Colonic mucosa (tissue), 4 donors: ENCODE results near the gene ITFG1. TPM values are rescaled to one million over a fixed set of nuclear protein-coding genes. Genes with fewer than 3 reads are reported as not detected.
"Not testable (repeated sequence)": the region's sequence is repeated elsewhere in the genome, so short reads cannot be mapped to it uniquely, and the experiment has no call there.

Experiments
- DNase-seq: peaks from one replicate; pipeline ENCODE4 v3.0.0-alpha.2; 2020
- H3K27ac ChIP-seq: fragments of 200-600 bp; one replicate; pipeline ENCODE4 v1.8.0; 2021
- H3K27me3 ChIP-seq: fragments of 200-600 bp; one replicate; pipeline ENCODE4 v1.8.0; 2021
- H3K36me3 ChIP-seq: fragments of 200-600 bp; one replicate; pipeline ENCODE4 v1.8.0; 2021
- H3K4me1 ChIP-seq: fragments of 200-600 bp; one replicate; pipeline ENCODE4 v1.8.0; 2021; ENCODE audit warnings: mild to moderate bottlenecking
- H3K4me3 ChIP-seq: fragments of 200-600 bp; one replicate; pipeline ENCODE4 v1.8.0; 2021
- H3K9ac ChIP-seq, 2 donors: one replicate each; pipeline ENCODE4 v1.7.0; 2013; ENCODE audit warnings: control low read depth in 2 of 2, low read depth in 2 of 2, low read length in 2 of 2
- H3K9me3 ChIP-seq: fragments of 200-600 bp; one replicate; pipeline ENCODE4 v1.8.0; 2021
- intact Hi-C: fragments of 100-400 bp; cut with DNase I; formaldehyde crosslinking; loops from one replicate; pipeline ENCODE4 v1.14.1; 2022
- total RNA-seq, 2 donors: library from RNA; stranded (reverse); fragmentation: NEBNext Ultra II Directional in 1 of 2; extraction: Animal tissue kit (Norgen Biotek cat#: 25700) in 1 of 2; gene quantifications; one replicate each; pipeline ENCODE4 v1.2.1, GENCODE V29; 2021
- TF ChIP-seq, protein P1 (sequence below): fragments of 200-600 bp; IDR thresholded peaks from one replicate; pipeline ENCODE4 v1.8.0; 2022; ENCODE audit warnings: antibody characterized with exemption, mild to moderate bottlenecking
- donor health status: healthy.
- donor health status: DM: no; HTN: no; CAD: no.
- donor health status: DM: no; HTN: no; CAD: no.

The ITFG1 gene
- total RNA-seq, 2 donors from 2014 or later: 45.9 to 92.0 TPM

DNA sequence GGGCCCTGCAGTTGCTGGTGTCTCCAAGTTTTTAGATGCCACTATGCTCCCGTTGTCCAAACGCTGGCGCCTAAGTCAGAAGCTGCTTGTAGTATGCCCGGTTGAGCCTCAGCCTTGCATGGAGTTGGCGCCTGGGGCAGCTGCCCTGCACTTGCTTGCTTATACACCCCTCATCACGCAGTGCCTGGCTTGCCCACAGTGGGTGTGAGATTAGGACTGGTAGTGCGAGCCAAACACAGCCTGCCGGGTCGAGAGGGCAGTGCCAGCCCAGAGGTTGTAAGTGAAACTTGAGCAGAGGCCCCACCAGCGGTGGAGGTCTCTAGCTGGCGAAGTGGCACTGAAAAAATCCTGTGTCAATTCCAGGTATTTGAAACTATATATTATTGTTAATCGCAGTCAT lies 90.3 kb downstream of the ITFG1 start:
- no peaks in the 10 kb centered on the region for H3K36me3 ChIP-seq
- H3K4me3 ChIP-seq: no peak overlapping the region
- H3K9ac ChIP-seq: no peak overlapping the region
- H3K9me3 ChIP-seq: no peaks in the 10 kb centered on the region
- DNase-seq: no peak
- no peak overlapping the region for H3K27ac ChIP-seq
- no peaks in the 10 kb centered on the region for H3K4me1 ChIP-seq
- TF ChIP-seq, protein P1, sequence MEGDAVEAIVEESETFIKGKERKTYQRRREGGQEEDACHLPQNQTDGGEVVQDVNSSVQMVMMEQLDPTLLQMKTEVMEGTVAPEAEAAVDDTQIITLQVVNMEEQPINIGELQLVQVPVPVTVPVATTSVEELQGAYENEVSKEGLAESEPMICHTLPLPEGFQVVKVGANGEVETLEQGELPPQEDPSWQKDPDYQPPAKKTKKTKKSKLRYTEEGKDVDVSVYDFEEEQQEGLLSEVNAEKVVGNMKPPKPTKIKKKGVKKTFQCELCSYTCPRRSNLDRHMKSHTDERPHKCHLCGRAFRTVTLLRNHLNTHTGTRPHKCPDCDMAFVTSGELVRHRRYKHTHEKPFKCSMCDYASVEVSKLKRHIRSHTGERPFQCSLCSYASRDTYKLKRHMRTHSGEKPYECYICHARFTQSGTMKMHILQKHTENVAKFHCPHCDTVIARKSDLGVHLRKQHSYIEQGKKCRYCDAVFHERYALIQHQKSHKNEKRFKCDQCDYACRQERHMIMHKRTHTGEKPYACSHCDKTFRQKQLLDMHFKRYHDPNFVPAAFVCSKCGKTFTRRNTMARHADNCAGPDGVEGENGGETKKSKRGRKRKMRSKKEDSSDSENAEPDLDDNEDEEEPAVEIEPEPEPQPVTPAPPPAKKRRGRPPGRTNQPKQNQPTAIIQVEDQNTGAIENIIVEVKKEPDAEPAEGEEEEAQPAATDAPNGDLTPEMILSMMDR: no peak
- intact Hi-C loops: no loop called here
- no peaks in the 10 kb centered on the region for H3K27me3 ChIP-seq

DNA sequence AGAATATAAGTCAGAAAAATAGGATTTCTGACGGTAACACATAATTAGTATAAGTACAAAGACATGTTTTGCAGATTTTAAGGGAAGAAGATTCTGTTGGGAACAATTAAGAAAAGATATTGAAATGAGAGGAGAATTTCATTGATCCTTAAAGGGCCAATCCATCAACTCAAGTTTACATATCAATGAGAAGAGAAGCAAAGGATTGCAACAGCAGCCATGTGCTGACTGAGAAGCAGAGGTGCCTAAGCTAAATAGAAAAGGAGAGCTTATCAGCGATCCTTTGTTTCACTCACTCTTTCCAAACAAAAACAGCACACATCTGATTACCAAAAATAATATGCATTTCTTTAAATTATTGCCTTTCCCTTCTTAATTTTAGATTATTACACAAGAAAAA lies 94.6 kb downstream of the ITFG1 start:
- Histone ChIP-seq H3K27ac (no peak overlapping the region), H3K4me1 (no peaks in the 10 kb centered on the region), H3K27me3 (no peaks in the 10 kb centered on the region), H3K4me3 (no peak overlapping the region), H3K9me3 (no peaks in the 10 kb centered on the region), H3K36me3 (no peaks in the 10 kb centered on the region), H3K9ac (no peak overlapping the region)
- intact Hi-C loops: no loop called here
- TF ChIP-seq, protein P1: no peak
- no peak for DNase-seq

DNA sequence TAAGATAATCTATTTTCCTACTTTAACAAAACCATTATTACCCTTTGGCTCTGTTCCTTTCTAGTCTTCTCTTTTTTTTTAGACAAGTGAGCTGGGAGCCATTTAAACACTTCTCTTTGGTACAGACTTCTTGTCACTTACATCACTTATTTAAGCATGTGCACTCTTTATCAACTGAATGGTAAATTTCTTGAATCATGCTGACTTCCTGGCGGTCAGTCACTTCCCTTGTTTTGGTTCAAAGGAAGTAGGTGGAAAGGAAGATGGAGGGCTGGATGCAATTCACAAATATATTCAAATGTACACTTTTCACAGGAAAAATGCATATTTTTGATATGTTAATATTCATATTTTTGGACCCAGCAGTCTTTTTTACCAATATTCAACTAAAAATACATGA lies 97.1 kb downstream of the ITFG1 start:
- H3K27me3 ChIP-seq: no peaks in the 10 kb centered on the region
- H3K36me3 ChIP-seq: no peaks in the 10 kb centered on the region
- intact Hi-C loops: no loop called here
- DNase-seq: no peak
- H3K9me3 ChIP-seq: no peaks in the 10 kb centered on the region
- TF ChIP-seq, protein P1: no peak
- H3K4me3 ChIP-seq: no peak overlapping the region
- H3K9ac ChIP-seq: no peak overlapping the region
- no peaks in the 10 kb centered on the region for H3K4me1 ChIP-seq
- H3K27ac ChIP-seq: no peak overlapping the region

DNA sequence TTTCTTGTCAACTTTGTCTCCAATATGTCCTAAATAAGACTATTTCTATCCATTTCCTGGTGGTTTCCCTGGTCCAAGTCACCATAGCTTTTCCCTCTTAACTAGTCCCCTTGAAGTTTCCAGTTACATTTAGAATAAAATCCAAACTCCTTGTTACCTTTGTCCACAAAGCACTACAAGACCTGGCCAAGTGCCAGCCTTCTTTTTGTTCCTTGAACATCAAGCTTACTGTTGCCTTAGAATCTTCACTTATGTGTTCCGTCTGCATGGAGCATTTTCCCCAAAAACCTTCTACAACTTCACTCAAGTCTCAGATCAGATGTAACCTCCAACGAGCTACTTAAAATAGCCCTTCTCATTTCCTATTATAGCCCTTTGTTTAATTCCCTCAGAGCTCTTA lies 101.4 kb downstream of the ITFG1 start:
- Histone ChIP-seq H3K27me3 (no peaks in the 10 kb centered on the region), H3K4me3 (no peak overlapping the region), H3K9ac (no peak overlapping the region), H3K4me1 (no peaks in the 10 kb centered on the region), H3K9me3 (no peaks in the 10 kb centered on the region), H3K27ac (no peak overlapping the region), H3K36me3 (no peaks in the 10 kb centered on the region)
- intact Hi-C loops: no loop called here
- no peak for DNase-seq
- TF ChIP-seq, protein P1: no peak

DNA sequence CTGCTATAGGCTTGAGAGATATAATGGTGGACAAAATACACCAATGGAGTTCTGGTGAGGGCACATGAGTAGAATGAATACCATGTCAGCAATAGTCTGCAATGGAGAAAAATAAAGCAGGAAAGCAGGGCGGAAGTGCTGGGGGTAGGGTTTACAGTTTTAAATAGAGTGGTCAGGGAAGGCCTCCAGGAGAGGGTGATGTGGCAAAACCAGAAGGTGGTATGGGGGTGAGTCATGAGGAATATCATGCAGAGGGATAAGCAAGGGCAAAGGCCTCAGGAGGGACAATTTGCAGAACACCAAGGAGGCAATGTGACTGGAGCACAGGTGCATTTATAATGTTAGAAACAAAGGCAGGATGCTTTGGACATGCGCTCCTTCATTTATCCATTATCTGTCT lies 102.0 kb downstream of the ITFG1 start:
- H3K4me3 ChIP-seq: no peak overlapping the region
- H3K27ac ChIP-seq: no peak overlapping the region
- intact Hi-C loops: no loop called here
- H3K27me3 ChIP-seq: no peaks in the 10 kb centered on the region
- DNase-seq: no peak
- no peaks in the 10 kb centered on the region for H3K4me1 ChIP-seq
- H3K9ac ChIP-seq: no peak overlapping the region
- no peaks in the 10 kb centered on the region for H3K9me3 ChIP-seq
- H3K36me3 ChIP-seq: no peaks in the 10 kb centered on the region
- TF ChIP-seq, protein P1: no peak

DNA sequence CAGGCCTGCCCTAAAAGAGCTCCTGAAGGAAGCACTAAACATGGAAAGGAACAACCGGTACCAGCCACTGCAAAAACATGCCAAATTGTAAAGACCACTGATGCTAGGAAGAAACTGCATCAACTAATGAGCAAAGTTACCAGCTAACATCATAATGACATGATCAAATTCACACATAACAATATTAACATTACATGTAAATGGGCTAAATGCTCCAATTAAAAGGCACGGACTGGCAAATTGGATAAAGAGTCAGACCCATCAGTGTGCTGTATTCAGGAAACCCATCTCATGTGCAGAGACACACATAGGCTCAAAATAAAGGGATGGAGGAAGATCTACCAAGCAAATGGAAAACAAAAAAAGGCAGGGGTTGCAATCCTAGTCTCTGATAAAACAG lies 111.8 kb downstream of the ITFG1 start:
- H3K9me3 ChIP-seq, DNase-seq, H3K36me3 ChIP-seq, H3K4me3 ChIP-seq, H3K27ac ChIP-seq, H3K4me1 ChIP-seq, intact Hi-C loops, H3K9ac ChIP-seq, H3K27me3 ChIP-seq: not testable (repeated sequence)

DNA sequence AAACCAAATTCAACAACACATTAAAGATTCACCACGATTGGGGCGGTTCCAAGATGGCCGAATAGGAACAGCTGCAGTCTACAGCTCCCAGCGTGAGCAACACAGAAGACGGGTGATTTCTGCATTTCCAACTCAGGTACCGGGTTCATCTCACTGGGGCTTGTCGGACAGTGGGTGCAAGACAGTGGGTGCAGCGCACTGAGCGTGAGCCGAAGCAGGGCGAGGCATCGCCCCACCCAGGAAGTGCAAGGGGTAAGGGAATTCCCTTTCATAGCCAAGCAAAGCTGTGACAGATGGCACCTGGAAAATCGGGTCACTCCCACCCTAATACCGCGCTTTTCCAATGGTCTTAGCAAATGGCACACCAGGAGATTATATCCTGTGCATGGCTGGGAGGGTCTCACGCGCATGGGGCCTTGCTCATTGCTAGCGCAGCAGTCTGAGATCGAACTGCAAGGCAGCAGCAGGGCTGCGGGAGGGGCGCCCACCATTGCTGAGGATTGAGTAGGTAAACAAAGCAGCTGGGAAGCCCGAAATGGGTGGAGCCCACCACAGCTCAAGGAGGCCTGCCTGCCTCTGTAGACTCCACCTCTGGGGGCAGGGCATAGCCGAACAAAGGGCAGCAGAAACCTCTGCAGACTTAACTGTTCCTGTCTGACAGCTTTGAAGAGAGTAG lies 113.7 kb downstream of the ITFG1 start:
- H3K4me1 ChIP-seq, H3K9me3 ChIP-seq, H3K9ac ChIP-seq, H3K4me3 ChIP-seq, H3K36me3 ChIP-seq, H3K27ac ChIP-seq, DNase-seq, H3K27me3 ChIP-seq, intact Hi-C loops: not testable (repeated sequence)
